Peyer's patch (tissue), 4 donors: Measurements from ENCODE around the gene LOXL3. TPM values are rescaled to one million over a fixed set of nuclear protein-coding genes. Genes with fewer than 3 reads are reported as not detected.

Experiments used
- DNase-seq, 3 donors: peaks; one replicate each; pipeline ENCODE4 v3.0.0-alpha.2; 2017 to 2019
- H3K27ac ChIP-seq, 4 donors: fragments of 200-600 bp; sonication (generic); one replicate each; pipeline ENCODE4 v1.5.1; 2016 to 2019
- H3K27me3 ChIP-seq, 2 donors: fragments of 200-600 bp; sonication (generic); one replicate each; pipeline ENCODE4 v1.5.1; 2019
- H3K36me3 ChIP-seq, 3 donors: fragments of 200-600 bp; sonication (generic); one replicate each; pipeline ENCODE4 v1.5.1; 2016 to 2019
- H3K4me1 ChIP-seq, 4 donors: fragments of 200-600 bp; sonication (generic); one replicate each; pipeline ENCODE4 v1.5.1; 2016 to 2019
- H3K4me3 ChIP-seq, 4 donors: fragments of 200-600 bp; sonication (generic); 1 replicate in 3 of 4; 2 replicates in 1 of 4; pipeline ENCODE4 v1.5.1; 2016 to 2019; ENCODE audit warnings: mild to moderate bottlenecking in 1 of 4
- H3K9me3 ChIP-seq, 4 donors: fragments of 200-600 bp; sonication (generic); one replicate each; pipeline ENCODE4 v1.5.1; 2016 to 2019; ENCODE audit warnings: mild to moderate bottlenecking in 1 of 4
- POLR2A ChIP-seq, 2 donors: fragments of 450-650 bp; IDR thresholded peaks; one replicate each; pipeline ENCODE4 v1.5.1; 2017; ENCODE audit warnings: antibody characterized with exemption in 2 of 2, mild to moderate bottlenecking in 2 of 2, moderate library complexity in 2 of 2
- total RNA-seq, 4 donors: library from RNA; depleted of rRNA; stranded (reverse); fragments of >200 nt; gene quantifications; one replicate each; pipeline ENCODE4 v1.1.0, GENCODE V29; 2016
- TF ChIP-seq, protein P1 (sequence below), 6 experiments: fragments of 450-650 bp in 4 of 6; fragments of 200-600 bp in 2 of 6; sonication (generic) in 1 of 6; IDR thresholded peaks; one replicate each; pipeline ENCODE4 v1.5.1; 2017 to 2019; ENCODE audit warnings: antibody characterized with exemption in 6 of 6, mild to moderate bottlenecking in 3 of 6, moderate library complexity in 1 of 6

The LOXL3 gene
- total RNA-seq, 4 donors from 2014 or later, result 0.88 to 8.0 (median 4.8) TPM

GRCh38 chr2:74551942-74552913, 1.5 kb downstream of the LOXL3 start:
- H3K36me3 ChIP-seq, result peaks cover 0 to 7% (median 0%) of the 10 kb centered on the region in 3 donors
- H3K4me1 ChIP-seq, result peaks cover 0 to 29% (median 13%) of the 10 kb centered on the region in 4 donors
- no peak overlapping the region for H3K4me3 ChIP-seq
- TF ChIP-seq, protein P1, sequence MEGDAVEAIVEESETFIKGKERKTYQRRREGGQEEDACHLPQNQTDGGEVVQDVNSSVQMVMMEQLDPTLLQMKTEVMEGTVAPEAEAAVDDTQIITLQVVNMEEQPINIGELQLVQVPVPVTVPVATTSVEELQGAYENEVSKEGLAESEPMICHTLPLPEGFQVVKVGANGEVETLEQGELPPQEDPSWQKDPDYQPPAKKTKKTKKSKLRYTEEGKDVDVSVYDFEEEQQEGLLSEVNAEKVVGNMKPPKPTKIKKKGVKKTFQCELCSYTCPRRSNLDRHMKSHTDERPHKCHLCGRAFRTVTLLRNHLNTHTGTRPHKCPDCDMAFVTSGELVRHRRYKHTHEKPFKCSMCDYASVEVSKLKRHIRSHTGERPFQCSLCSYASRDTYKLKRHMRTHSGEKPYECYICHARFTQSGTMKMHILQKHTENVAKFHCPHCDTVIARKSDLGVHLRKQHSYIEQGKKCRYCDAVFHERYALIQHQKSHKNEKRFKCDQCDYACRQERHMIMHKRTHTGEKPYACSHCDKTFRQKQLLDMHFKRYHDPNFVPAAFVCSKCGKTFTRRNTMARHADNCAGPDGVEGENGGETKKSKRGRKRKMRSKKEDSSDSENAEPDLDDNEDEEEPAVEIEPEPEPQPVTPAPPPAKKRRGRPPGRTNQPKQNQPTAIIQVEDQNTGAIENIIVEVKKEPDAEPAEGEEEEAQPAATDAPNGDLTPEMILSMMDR (IDR thresholded peaks at IDR 0.05), result no peak
- DNase-seq, result no peak
- no peaks in the 10 kb centered on the region for H3K27me3 ChIP-seq
- peak overlapping the region in 1 of 4 donors; percentile 31 for H3K27ac ChIP-seq
- no peaks in the 10 kb centered on the region for H3K9me3 ChIP-seq

GRCh38 chr2:74551530-74551929, 2.2 kb downstream of the LOXL3 start:
- TF ChIP-seq POLR2A (IDR thresholded peaks at IDR 0.05), result no peak
- TF ChIP-seq, protein P1 (IDR thresholded peaks at IDR 0.05), result no peak
- H3K4me3 ChIP-seq, result no peak overlapping the region
- peaks cover 0 to 4% (median 0%) of the 10 kb centered on the region in 3 donors for H3K36me3 ChIP-seq
- no peak overlapping the region for H3K27ac ChIP-seq
- H3K4me1 ChIP-seq, result peaks cover 0 to 29% (median 13%) of the 10 kb centered on the region in 4 donors
- DNase-seq, result no peak
- H3K27me3 ChIP-seq, result no peaks in the 10 kb centered on the region
- H3K9me3 ChIP-seq, result no peaks in the 10 kb centered on the region

GRCh38 chr2:74550231-74550630, 3.5 kb downstream of the LOXL3 start:
- Histone ChIP-seq H3K27ac (no peak overlapping the region), H3K36me3 (no peaks in the 10 kb centered on the region), H3K4me1 (peaks cover 0 to 22% (median 10%) of the 10 kb centered on the region in 4 donors), H3K4me3 (no peak overlapping the region), H3K27me3 (no peaks in the 10 kb centered on the region), H3K9me3 (no peaks in the 10 kb centered on the region)
- TF ChIP-seq, protein P1 (IDR thresholded peaks at IDR 0.05), result no peak
- TF ChIP-seq POLR2A (IDR thresholded peaks at IDR 0.05), result no peak
- no peak for DNase-seq

DNA sequence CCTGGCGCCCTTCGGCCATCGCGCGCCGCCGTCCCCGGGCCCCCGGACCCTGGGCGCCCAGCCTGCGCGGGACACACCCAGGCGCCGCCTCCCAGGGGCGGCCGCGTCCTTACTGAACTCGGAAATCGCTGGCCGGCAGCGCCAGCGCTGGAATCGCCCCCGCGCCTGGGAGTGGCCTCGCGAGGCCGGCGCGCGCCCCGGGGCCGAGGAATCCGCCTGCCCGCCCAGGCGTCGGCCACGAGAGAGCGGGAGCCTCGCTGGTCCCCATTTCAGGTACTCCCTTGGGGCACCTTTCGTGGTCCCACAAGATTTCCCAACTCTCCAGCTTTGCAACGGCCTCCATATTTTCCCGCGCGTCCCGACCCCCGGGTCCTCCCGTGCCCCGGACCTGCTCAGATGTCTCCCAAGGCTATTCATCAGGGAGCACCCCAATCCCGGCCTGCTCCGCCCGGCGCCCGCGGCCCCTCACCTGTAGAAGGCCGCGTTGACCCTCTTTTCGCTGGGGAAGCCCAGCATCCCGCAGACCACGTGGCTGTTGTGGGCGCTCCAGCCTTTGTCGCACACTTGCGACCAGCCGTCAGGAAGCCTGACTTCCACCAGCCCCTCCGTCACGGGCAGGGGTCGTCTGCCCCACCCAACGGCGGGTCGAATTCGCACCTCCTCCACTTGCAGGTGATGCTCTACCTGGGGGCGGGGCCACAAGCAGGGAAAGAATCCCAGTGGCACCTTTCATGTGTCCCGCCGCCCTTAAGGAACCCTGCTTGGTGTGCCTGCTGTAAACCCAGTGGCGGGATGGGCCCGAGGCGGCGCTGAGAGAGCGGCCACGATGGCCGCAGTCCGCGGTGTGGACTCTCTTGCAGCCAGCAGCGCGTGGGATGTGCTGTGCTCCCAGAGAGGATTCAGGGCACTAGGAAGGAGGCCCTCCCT, 4.6 kb downstream of the LOXL3 start:
- no peak for TF ChIP-seq POLR2A (IDR thresholded peaks at IDR 0.05)
- TF ChIP-seq, protein P1 (IDR thresholded peaks at IDR 0.05), result no peak
- Histone ChIP-seq H3K4me3 (peak overlapping the region; percentile 39 to 60 (median 57)), H3K4me1 (peaks cover 0 to 20% (median 9%) of the 10 kb centered on the region in 4 donors), H3K27ac (peak overlapping the region in 3 of 4 donors; percentile 3 to 67 (median 62)), H3K36me3 (no peaks in the 10 kb centered on the region), H3K9me3 (no peaks in the 10 kb centered on the region), H3K27me3 (no peaks in the 10 kb centered on the region)
- DNase-seq, result peak in 2 of 3 donors; percentile 75 to 81

DNA sequence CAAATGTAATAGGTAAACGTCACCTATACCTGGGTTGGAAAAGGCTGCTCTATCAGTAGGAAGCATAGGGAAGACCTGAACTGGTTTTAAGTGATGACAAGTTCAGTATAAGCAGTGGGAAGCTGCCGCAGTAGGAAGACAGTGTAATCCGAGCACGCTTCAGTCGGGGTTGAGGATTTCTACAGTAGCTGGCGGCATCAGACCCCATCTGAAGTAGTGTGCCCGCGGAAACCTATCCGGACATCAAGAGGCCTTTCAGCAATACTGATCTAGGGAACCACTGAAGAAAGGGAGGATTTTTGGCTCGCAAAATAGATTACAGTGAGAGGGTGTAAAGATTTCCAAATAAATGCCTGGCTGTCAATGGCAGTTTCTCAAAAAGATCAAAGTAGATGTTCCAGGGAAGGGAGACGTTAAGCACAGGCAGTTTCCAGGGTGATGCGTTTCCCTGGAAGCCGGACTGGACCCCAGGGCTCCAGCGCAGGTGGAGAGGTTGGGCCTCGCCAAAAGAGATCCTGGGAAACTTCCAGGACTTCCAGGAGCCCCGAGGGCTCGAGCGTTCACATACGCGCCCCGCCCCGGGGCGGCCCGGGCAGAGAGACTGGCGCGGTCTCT, 5.3 kb downstream of the LOXL3 start:
- no peak for DNase-seq
- H3K4me1 ChIP-seq, result peaks cover 0 to 14% (median 9%) of the 10 kb centered on the region in 4 donors
- peak overlapping the region in 3 of 4 donors; percentile 3 to 67 (median 62) for H3K27ac ChIP-seq
- peak overlapping the region; percentile 39 to 60 (median 57) for H3K4me3 ChIP-seq
- H3K9me3 ChIP-seq, result no peaks in the 10 kb centered on the region
- no peaks in the 10 kb centered on the region for H3K27me3 ChIP-seq
- TF ChIP-seq, protein P1 (IDR thresholded peaks at IDR 0.05), result no peak
- TF ChIP-seq POLR2A (IDR thresholded peaks at IDR 0.05), result no peak
- H3K36me3 ChIP-seq, result no peaks in the 10 kb centered on the region
